SW480 (cell line): ENCODE measurements around the gene SP5.
"Not testable (repeated sequence)": the region's sequence is repeated elsewhere in the genome, so short reads cannot be mapped to it uniquely, and the experiment has no call there.

Experiments
- DNase-seq: peaks from one replicate; pipeline ENCODE4 v3.0.0-alpha.2; 2016; ENCODE audit warnings: low spot score

The SP5 gene

DNA sequence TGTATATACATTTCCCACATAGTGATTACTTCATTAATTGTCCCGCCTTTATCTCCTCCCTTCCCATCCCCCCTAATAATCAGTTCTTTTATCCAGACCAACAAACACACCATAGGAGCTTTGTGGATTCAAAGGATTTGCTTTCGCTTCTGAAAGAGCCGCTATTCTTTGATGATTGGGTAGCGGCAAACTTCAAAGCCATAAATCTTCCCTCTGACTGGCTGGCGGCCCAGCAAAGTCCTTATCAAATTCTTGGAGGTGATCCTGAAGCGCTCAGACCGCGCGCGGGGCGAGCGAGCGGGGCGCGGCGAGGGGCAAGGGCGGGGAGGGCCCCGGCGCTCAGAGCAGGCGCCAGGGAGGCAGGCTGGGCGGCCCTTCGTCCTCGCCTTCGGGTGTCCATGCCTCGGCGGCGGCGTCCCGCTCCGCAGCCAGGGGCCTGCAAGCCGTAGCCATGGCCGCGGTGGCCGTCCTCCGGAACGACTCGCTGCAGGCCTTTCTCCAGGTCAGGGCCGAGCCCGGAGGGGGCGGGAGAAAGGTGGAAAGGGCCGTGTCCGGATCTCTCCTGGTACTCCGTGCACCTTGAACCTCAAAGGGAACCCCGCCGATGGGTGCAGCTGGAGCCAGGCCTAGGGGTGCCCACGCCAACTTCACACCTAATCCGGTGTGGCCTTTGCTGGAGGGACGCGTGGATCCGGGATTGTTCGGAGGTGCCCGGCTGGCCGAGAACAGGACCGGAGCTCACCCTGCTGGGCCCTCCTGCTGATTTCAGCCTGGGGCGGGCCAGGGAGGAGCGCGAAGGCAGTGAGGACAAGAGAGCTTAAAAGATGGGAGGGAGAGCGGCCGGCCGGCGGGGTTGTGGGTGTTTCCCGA is at the start of gene SP5:
SP5 (plus strand) TSS at position 276 of the 870 bp plus-strand sequence; CDS start at position 452, 176 bp downstream.
- peak; percentile 99 for DNase-seq

DNA sequence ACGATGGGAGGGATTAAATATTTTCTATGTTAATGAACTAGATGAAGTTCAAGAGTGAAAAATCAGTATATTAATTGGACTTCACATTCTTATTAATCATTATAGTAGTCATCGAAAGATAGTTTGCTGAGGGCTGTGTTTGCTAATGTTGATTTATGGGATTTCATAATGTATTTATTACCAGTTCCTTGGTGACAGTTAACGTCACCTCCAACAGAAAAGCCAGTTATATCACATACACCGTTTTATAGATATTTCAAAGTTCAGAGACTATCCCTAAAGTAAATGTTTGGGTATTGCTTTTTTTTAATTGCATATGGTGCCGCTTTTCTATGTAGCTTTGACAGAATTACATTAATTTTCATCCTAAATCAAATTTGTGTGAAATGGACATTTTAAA is 49.4 kb upstream of the SP5 start:
- DNase-seq = no peak

DNA sequence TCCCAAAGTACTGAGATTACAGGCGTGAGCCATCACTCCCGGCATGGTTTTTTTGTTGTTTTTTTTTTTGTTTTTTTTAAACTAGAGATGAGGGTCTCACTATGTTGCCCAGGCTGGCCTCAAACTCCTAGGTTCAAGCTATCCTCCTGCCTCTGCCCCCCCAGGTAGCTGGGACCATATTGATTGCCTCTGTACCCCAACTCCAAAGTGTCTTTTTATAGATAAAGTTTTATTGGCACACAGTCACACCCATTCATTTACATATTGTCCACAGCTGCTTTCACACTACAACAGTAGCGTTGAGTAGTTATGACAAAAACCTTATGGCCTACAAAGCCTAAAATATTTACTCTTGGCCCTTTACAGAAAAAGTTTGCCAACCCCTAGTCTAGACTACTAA is 45.2 kb upstream of the SP5 start:
- no peak for DNase-seq

DNA sequence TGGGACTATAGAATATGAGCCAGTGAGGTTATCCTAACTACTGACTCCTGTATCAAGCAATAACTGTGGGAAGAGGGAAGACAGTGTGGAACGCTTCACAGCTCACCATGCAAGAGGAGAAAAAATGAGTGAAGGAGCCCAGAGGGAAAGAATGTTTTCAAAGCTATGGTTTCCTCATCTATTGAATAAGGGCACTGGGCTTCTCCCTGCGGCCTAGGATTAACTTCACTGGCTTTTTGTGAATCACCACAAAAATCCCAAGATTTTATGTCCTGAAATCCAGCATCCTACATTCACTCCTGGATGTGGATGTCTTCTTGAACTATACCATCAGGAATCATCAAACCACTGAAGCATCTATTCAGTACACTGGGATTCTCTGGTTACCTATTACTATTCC is 44.5 kb upstream of the SP5 start:
- DNase-seq = no peak

DNA sequence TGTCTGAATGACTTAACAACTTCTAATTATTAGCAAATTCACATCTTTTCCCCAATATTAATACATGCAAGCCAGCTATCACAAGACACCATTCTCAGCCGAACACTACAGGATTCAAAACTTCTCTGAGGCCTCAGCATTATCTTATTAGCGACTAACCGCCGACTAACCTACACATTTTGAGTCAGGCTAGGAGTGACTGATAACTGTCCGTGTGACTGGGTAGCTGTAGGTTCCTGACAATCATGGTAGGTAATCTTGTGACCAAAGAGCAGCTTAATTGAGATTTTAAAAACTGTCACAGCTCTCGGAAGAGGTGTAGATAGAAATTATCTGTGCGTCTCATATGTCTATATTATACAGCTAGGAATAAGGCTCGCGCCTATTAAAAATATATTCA is 44.1 kb upstream of the SP5 start:
- DNase-seq = no peak

DNA sequence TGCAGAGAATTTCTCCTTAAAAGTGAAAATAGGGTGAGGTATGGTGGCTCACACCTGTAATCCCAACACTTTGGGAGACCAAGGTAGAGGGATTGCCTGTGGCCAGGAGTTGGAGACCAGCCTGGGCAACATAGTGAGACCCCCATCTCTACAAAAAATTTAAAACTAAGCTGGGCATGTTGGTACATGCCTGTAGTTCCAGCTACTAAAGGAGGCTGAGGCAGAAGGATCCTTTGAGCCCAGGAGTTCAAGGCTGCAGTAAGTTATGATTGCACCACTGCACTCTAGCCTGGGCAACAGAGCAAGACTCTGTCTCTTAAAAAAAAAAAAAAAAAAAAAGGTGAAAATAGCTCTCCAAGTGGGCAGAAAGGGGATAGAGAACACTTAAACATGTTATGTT is 40.9 kb upstream of the SP5 start:
- not testable (repeated sequence) for DNase-seq

DNA sequence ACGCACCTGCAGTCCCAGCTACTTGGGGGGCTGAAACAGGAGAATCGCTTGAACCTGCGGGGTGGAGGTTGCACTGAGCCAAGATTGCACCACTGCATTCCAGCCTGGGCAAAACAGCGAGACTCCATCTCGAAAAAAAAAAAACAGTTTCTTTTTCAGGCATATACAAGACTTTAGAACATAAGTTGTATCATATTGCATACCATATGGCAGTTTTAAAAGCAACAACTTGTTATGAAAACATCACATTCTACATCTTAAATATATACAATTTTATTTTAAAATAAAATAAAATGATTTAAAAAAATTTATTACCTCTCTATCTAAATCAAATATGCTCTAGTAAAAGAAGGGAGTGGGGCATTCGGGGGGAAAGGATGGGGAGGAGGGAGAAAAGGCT is 39.4 kb upstream of the SP5 start:
- no peak for DNase-seq

DNA sequence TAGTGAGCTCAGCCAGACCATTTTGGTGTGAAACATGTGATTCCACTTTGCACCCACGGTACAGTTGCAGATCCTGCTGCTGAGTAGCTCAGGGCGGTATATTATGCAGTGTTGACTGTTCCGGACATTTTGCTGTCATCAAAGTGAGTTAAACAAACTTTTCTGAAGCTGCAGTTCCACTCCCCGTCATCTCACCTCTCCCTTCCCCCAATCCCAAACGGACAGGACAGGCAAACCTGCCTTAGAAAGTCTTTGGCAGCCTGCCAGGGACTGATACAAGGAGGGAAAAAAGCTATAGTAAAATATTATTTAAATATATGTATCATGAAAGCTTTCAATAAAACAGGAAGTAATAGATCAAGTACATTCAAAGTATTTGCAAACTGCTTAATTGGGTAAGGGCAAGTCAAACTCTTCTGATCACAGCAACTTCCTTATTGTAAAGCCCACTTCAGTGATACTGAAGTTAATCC is 35.5 kb upstream of the SP5 start:
- DNase-seq = peak; percentile 86

DNA sequence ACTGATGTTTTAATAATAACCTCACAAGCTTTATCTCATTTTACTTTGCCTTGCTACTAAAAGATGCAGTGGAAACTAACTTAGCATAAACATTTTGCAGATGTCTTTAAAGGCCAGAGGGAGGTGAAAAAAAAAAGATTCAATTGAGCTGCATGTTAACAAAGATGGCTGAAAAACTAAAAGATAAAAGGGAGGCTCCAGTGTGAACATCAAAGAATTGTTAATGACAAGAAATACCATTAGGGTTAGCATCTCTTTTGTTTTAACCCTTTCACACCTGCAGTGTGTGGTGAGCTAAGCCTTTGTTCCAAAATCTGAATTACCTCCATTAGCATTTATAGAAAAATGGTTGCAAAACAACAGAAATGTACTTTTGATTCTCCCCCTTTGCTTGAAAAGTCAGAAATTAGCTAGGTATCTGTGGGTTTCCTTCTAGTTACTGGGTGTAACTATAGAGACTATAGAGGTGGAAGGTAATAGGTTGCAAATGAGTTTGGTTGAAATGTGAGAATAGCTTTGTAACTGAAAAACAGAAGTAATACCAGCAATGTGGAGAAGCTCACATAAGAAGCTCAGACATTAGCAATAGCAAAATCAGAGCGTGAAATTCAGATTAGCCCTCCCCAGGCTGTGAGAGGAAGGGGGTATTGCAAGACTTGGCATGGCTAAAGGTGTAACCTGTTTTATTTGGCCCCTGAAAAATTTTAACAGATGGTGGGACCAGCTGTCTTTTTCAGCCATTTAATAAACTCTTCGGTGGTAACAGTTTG is 34.8 kb upstream of the SP5 start:
- peak; percentile 93 for DNase-seq

DNA sequence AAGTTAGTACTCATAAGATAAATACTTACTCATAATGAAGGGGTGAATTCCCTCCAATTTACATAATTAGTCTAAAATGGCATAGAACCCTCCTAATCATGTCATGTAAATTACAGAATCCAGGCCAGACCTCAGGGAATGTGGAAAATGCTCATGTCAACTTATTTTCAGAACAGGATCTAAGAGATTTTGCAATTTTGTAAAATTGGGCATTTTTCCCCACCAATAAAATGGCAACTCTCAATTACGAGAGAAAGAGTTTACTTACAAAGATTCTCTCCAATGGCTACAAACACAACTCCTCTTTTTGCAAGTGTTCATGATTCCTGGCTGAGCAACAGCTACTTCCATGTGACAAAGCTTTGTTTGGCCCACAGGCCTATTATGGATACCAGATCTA is 33.8 kb upstream of the SP5 start:
- no peak for DNase-seq

DNA sequence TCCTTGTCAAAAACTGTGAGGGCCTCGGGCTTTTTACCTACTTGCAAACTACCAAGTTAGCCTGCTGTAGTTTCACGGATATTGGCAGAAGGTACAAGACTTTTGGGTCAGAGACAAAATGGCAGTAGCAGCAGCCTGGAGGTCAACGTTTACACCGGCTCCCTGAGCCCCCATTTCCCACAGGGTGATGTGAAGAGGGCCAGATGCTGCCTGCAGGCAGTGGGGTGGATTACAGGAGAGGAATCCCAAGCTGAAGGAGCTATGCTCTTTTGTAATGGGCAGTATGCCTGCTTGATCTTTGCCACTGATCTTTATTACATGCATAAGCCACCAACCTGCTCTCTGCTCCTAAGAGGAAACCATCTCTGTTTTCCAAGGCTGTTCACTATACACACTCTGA is 29.5 kb upstream of the SP5 start:
- DNase-seq = peak; percentile 66

DNA sequence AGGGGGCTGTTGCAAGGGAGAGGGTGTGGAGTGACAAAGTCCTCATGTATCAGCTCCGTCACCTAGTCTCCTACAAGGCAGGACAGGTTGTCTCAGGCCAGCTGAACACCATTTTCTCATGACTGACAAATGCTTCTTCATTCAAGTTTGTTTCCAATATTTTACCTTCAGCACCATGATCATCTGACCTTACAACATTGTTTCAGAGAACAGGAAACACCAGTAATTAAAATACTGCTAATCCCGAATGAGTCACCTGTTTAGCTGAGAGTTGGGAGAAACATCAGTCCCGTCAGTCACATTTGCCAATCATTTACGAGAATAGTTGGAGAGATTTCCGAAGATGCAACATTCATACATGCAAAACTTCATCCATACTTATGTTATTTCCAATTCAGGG is 25.7 kb upstream of the SP5 start:
- DNase-seq = peak; percentile 74

DNA sequence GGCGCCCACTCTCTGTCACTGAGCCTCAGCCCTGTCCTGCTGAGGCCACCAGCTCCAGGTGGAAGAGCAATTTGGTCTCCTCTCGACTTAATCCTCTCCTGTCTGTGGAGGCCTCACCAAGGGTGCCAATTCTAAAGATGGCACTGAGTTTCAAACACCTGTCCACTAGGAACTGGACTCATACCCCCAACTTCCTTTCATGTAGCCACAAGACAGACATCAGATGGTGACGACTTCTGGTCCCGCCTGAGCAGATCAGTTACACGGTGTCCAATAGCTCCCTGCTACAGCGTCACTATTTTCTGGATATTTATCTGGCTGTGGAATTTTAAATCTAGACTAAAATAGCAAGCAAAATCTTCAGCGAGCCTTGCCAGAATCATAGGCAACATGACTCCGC is 24.5 kb upstream of the SP5 start:
- peak; percentile 68 for DNase-seq

DNA sequence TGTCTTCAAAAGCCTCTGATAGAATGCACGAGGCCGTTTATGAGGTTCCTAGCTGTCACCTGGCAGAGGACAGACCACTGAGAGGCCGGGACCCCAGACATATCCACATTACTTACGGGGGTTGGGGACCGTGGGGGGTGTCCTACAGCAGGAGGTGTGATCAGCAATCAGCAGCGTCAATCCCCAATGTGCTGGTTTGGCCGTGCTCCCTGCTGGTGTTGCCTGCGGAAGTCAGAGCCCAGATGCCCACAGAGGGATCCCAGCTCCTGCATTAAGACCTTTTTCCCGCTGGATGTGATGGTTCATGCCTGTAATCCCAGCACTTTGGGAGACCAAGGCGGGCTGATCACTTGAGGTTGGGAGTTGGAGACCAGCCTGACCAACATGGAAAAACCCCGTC is 20.8 kb upstream of the SP5 start:
- DNase-seq = peak; percentile 77

DNA sequence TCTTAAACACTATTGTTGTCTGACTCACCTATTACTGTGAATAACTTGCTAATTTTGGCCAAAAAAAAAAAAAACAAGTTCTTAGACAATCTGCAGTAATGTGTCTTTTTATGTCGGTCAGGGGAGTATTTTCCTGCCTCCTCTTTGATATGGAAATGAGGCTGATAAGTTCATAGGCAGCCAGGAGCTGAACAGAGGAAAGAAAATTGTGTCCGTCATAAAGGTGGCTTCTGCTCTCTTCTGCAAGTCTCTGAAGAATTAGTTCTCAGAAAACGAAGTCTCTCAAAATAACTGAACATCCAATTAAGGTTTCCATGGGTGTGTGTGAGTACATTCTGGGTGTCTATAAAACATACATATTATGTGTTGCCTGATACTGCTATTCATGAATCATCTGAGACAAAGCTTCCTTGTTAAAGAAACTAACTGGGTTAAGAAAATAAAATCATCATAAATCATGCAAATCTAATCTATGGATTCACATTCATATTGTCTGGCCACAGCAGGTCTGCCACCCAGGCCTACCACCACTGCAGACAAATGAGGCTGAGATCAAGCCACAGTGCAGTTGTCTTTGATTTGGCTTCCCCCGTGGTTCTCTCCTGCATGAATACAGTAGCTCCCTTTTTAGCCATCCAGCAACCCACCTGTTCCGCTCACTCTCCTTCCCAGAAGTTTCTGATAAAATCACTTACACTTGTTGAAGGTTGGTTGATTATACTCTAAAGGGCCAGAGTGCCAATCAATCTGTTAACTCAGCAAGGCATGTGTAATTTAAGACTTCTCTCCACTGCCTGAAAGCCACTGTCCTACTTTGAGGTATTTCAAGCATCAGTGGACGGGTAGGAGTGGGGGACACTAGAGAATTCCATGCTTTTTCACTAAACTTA is 19.4 kb upstream of the SP5 start:
- DNase-seq = peak; percentile 90

DNA sequence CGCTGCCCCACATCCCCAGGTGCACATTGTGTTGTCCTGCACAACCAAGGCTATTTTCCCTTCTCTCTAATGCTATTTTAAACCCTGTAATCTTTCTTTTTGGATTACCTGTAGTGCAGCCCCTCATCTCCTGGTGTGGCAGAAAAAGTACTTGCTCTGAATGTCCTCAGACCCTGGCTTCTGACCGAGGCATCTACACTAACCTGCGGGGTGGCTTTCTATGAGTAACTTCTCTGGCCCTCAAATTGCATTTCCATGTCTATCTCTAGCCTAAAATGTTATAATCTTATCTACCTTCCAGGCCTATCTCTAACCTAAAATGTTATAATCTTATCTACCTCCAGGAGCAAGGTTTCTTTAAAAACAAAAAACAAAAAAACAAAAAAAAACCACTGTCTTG is 18.2 kb upstream of the SP5 start:
- DNase-seq = no peak

DNA sequence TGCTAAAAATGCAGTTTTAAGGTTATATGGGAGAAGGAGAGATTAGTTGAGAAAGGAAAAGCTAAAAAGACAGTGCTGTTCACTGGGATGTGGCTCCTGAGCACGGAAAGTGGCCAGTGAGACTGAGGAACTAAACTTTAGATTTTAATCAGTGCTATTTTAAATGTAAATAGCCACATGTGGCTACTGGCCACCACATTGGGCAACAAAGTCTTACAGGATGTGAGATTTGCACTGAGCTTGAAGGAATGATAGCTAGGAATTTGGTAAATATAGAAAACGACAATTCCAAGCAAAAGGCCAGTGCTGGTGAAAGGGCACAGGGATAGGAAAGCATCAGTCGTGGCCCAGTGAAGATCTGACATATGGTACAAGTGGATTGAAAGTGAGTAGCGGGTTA is 14.1 kb upstream of the SP5 start:
- DNase-seq = no peak

DNA sequence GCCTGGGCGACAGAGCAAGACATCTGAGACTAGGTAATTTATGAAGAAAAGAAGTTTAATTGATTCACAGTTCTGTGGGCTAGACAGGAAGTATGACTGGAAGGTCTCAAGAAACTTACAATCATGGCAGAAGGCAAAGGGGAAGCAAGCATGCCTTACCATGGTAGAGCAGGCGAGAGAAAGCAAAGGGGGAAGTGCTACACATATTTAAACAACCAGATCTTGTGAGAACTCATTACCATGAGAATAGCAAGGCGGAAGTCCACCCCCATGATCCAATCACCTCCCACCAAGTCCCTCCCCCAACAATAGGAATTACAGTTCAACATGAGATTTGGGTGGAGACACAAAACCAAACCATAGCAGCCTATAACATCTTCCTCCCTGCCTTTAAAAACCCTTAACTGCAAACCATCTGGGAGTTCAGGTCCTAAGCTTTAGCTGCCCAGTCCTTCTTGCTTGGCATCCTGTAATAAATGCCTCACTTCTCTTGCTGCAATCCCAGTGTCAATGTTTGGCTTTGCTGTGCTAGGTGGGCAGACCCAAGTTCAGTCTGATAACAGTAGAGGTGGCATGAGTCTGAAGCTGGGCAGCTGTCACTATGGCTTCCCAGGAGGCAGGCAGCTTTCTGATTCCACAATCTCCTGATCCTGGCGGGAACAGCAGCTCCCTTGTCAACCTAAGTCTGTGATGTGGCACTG is 11.2 kb upstream of the SP5 start:
- DNase-seq = no peak

DNA sequence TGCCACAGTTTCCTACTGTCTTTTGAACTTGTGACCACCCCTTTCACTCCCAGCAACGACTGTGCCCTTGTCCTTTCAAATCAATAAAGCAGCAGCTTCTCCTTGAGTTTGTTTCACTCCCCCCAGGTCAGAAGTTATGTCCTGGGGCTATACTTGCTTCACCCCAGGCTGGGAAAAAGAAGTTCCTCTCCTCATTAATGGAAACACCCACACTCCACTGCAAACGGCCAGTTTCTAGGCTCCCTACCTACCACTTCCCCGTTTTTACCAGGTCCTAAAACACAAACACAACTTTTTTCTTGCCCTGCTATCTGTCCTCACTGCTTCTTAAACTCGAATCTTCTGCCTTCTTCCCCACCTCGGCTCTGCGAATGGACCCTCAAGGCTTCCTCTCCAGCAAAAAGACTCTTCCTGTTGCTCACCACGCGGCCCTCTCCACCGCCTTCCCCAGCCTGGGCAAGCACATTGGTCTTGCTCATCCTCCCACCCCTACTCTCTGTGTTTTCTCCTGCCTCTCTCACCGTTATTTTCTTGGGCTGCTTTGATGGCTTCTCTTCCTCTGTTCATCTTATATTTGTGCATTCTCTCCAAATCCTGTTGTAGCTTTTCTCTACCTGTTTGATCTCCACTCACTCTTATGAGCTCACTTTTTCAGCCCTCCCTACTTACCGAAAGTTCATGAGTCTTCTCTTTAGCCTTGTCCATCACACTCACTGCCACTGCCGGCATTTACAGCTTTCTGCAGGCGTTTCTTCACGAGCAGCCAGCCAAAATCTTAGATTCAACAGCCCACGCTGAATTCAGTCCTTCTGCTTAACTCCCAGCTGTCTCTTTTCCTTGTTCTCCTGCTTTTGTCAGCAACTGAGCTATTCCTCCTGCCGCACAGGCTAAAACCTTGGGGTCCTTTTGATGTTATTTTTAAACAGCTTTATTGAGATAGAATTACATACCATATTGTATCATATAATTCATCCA is 7.0 kb upstream of the SP5 start:
- DNase-seq = no peak

DNA sequence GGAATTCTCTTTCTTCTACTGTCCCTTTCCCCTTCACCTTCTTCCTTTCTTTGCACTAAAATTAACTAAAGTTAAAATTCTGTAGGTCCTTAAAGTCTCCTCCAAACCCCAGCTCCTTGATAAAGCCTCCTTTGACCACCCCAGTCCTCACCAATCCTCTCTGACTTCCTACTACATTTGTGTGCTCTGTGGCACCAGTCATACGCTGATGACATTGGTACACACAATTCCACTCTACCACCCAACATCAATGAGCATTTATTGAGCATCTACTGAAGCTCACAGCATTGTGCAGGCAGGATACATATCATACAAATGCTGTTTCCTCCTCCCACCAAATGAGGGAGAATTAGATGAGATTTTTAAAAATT is 4.5 kb upstream of the SP5 start:
- no peak for DNase-seq
